OCI-LY7 (cell line): ENCODE results near the gene SMTNL2. TPM values are rescaled to one million over a fixed set of nuclear protein-coding genes. Genes with fewer than 3 reads are reported as not detected.

Source experiments
- BruUV-seq: library from RNA; stranded (reverse); fragments of 400-500 nt; replicated peaks from 2 replicates; lab custom pipeline; 2021; lab: Mats Ljungman, UMichigan
- CTCF ChIA-PET: fragments of 300-600 bp; sonication (Branson Sonifier 250); formaldehyde crosslinking; loops from one replicate; lab custom pipeline; 2022; ENCODE audit warnings: antibody characterized with exemption; ENCODE audit not compliant: unreplicated experiment; lab: Charles Lee
- POLR2A ChIA-PET: fragments of 300-600 bp; sonication (Branson Sonifier 250); formaldehyde crosslinking; loops from one replicate; lab custom pipeline; 2022; ENCODE audit warnings: antibody characterized with exemption; lab: Charles Lee
- DNase-seq: peaks from one replicate; pipeline ENCODE4 v3.0.0-alpha.2; 2015; ENCODE audit warnings: low spot score
- H2AFZ ChIP-seq: fragments of 200-600 bp; sonication (generic), shearing (Covaris generic); 2 replicates; pipeline ENCODE4 v1.6.1; 2014; ENCODE audit warnings: mild to moderate bottlenecking, antibody characterized with exemption, low read length, moderate library complexity
- H3K27ac ChIP-seq: fragments of 200-600 bp; sonication (generic); 2 replicates; pipeline ENCODE4 v1.5.1; 2014; ENCODE audit warnings: mixed run types, low read depth, mild to moderate bottlenecking, moderate library complexity, low read length, inconsistent platforms; ENCODE audit not compliant: poor library complexity, severe bottlenecking
- H3K36me3 ChIP-seq: fragments of 200-600 bp; sonication (generic); 2 replicates; pipeline ENCODE4 v1.6.1; 2014; ENCODE audit warnings: mild to moderate bottlenecking, antibody characterized with exemption, low read length, moderate library complexity, mixed read lengths; ENCODE audit not compliant: insufficient read depth
- H3K4me1 ChIP-seq: fragments of 200-600 bp; sonication (generic); 2 replicates; pipeline ENCODE4 v1.5.1; 2014; ENCODE audit warnings: mild to moderate bottlenecking, low read length; ENCODE audit not compliant: insufficient read depth, poor library complexity, severe bottlenecking
- H3K4me2 ChIP-seq: fragments of 200-600 bp; sonication (generic); 2 replicates; pipeline ENCODE4 v1.6.1; 2014; ENCODE audit warnings: mild to moderate bottlenecking, low read length
- H3K4me3 ChIP-seq: fragments of 200-600 bp; sonication (generic); 2 replicates; pipeline ENCODE4 v1.5.1; 2014; ENCODE audit warnings: mild to moderate bottlenecking, low read depth, low read length; ENCODE audit not compliant: poor library complexity, severe bottlenecking
- H3K79me2 ChIP-seq: fragments of 200-600 bp; sonication (generic); 2 replicates; pipeline ENCODE4 v1.6.1; 2016; ENCODE audit warnings: low read depth, mild to moderate bottlenecking, low read length, moderate library complexity, mixed read lengths; ENCODE audit not compliant: insufficient read depth
- H3K9me2 ChIP-seq: fragments of 200-600 bp; sonication (generic); 2 replicates; pipeline ENCODE4 v1.6.1; 2016; ENCODE audit warnings: mild to moderate bottlenecking, low read length, mixed read lengths; ENCODE audit not compliant: insufficient read depth
- H3K9me3 ChIP-seq: fragments of 200-600 bp; sonication (generic); 2 replicates; pipeline ENCODE4 v1.6.1; 2014; ENCODE audit warnings: mild to moderate bottlenecking, mixed run types, low read length, mixed read lengths
- H4K20me1 ChIP-seq: fragments of 200-600 bp; sonication (generic); 2 replicates; pipeline ENCODE4 v1.6.1; 2014; ENCODE audit warnings: mild to moderate bottlenecking, antibody characterized with exemption, low read length, moderate library complexity, mixed read lengths; ENCODE audit not compliant: insufficient read depth
- CTCF ChIP-seq: fragments of 200-600 bp; sonication (generic); conservative IDR thresholded peaks from 2 replicates; pipeline ENCODE4 v1.5.1; 2014; ENCODE audit warnings: mild to moderate bottlenecking, antibody characterized with exemption, low read length, moderate library complexity, mixed read lengths
- EZH2phosphoT487 ChIP-seq: fragments of 200-600 bp; sonication (generic); IDR thresholded peaks from 2 replicates; pipeline ENCODE4 v1.6.1; 2018; ENCODE audit warnings: low read depth, borderline replicate concordance, mild to moderate bottlenecking, mixed run types, antibody characterized with exemption, low read length, moderate library complexity, mixed read lengths
- intact Hi-C: fragments of 100-400 bp; cut with micrococcal nuclease; formaldehyde crosslinking; loops from one replicate; pipeline ENCODE4 v1.10.0; 2022; ENCODE audit not compliant: unreplicated experiment
- small RNA-seq: library from RNA; depleted of rRNA; stranded (forward); fragments of <200 nt; gene quantifications from one replicate; pipeline ENCODE3, GENCODE V24; 2014
- total RNA-seq, 2 experiments: library from RNA; depleted of rRNA in 1 of 2; stranded (reverse); fragments of >200 nt in 1 of 2; shearing (Covaris generic) in 1 of 2; gene quantifications; 2 replicates each; pipeline ENCODE4 v1.2.3, GENCODE V29; 2014 to 2022

Gene SMTNL2
- total RNA-seq, 2 experiments from 2014 or later, result not detected

GRCh38 chr17:4657678-4658077 is 73.3 kb downstream of the SMTNL2 start:
- Histone ChIP-seq H3K4me1 (no peaks in the 10 kb centered on the region), H3K4me2 (no peak overlapping the region), H3K9me2 (no peaks in the 10 kb centered on the region), H2AFZ (no peak overlapping the region), H4K20me1 (no peaks in the 10 kb centered on the region), H3K27ac (no peak overlapping the region), H3K4me3 (no peak overlapping the region), H3K9me3 (no peaks in the 10 kb centered on the region), H3K79me2 (no peaks in the 10 kb centered on the region), H3K36me3 (no peaks in the 10 kb centered on the region)
- intact Hi-C loops, result no loop called here
- DNase-seq, result no peak
- no TSS peak for BruUV-seq
- ChIA-PET POLR2A (no interaction called here), CTCF (no interaction called here)
- no peak for TF ChIP-seq EZH2phosphoT487
- no peak for TF ChIP-seq CTCF

Small RNAs within 50 kb of the gene (small RNA-seq; reads per million reads assigned to genes)
- gene RNU6-955P, result not detected

Other genes starting within 250 kb of the SMTNL2 start
- 115 and 124 TPM in 2 replicates for gene UBE2G1, start 217.9 kb upstream of the SMTNL2 start, total RNA-seq (2014; rRNA removed; shearing (Covaris generic))
- 216 and 222 TPM in 2 replicates for gene UBE2G1, start 217.9 kb upstream of the SMTNL2 start, total RNA-seq (2022)
- gene SPNS3, start 150.6 kb upstream of the SMTNL2 start, total RNA-seq (2014; rRNA removed; shearing (Covaris generic)), result 43.8 and 51.2 TPM in 2 replicates
- 52.3 and 54.6 TPM in 2 replicates for gene SPNS3, start 150.6 kb upstream of the SMTNL2 start, total RNA-seq (2022)
- gene SPNS2, start 85.6 kb upstream of the SMTNL2 start, total RNA-seq (2014; rRNA removed; shearing (Covaris generic)), result 1.1 and 5.4 TPM in 2 replicates
- 1.6 TPM in 2 replicates for gene SPNS2, start 85.6 kb upstream of the SMTNL2 start, total RNA-seq (2022)
- 137 and 142 TPM in 2 replicates for gene MYBBP1A, start 29.1 kb upstream of the SMTNL2 start, total RNA-seq (2014; rRNA removed; shearing (Covaris generic))
- gene MYBBP1A, start 29.1 kb upstream of the SMTNL2 start, total RNA-seq (2022), result 106 and 131 TPM in 2 replicates
- not detected in 2 replicates for gene GGT6, start 24.0 kb upstream of the SMTNL2 start, total RNA-seq (2014; rRNA removed; shearing (Covaris generic))
- not detected in 2 replicates for gene GGT6, start 24.0 kb upstream of the SMTNL2 start, total RNA-seq (2022)
- not detected in 2 replicates for gene ALOX15, start 57.1 kb downstream of the SMTNL2 start, total RNA-seq (2014; rRNA removed; shearing (Covaris generic))
- gene ALOX15, start 57.1 kb downstream of the SMTNL2 start, total RNA-seq (2022), result 1.8 TPM in 2 replicates
- gene PELP1, start 119.6 kb downstream of the SMTNL2 start, total RNA-seq (2014; rRNA removed; shearing (Covaris generic)), result 28.2 and 36.8 TPM in 2 replicates
- gene PELP1, start 119.6 kb downstream of the SMTNL2 start, total RNA-seq (2022), result 104 and 113 TPM in 2 replicates
- 49.8 and 56.7 TPM in 2 replicates for gene ARRB2, start 126.1 kb downstream of the SMTNL2 start, total RNA-seq (2014; rRNA removed; shearing (Covaris generic))
- gene ARRB2, start 126.1 kb downstream of the SMTNL2 start, total RNA-seq (2022), result 84.9 and 96.1 TPM in 2 replicates
- 35.3 and 35.9 TPM in 2 replicates for gene MED11, start 146.9 kb downstream of the SMTNL2 start, total RNA-seq (2014; rRNA removed; shearing (Covaris generic))
- gene MED11, start 146.9 kb downstream of the SMTNL2 start, total RNA-seq (2022), result 19.0 and 19.2 TPM in 2 replicates
- gene ZMYND15, start 155.3 kb downstream of the SMTNL2 start, total RNA-seq (2014; rRNA removed; shearing (Covaris generic)), result not detected in 2 replicates
- gene ZMYND15, start 155.3 kb downstream of the SMTNL2 start, total RNA-seq (2022), result not detected in 2 replicates
- not detected in 2 replicates for gene CXCL16, start 155.4 kb downstream of the SMTNL2 start, total RNA-seq (2014; rRNA removed; shearing (Covaris generic))
- not detected in 2 replicates for gene CXCL16, start 155.4 kb downstream of the SMTNL2 start, total RNA-seq (2022)
- gene TM4SF5, start 187.4 kb downstream of the SMTNL2 start, total RNA-seq (2014; rRNA removed; shearing (Covaris generic)), result not detected in 2 replicates
- not detected in 2 replicates for gene TM4SF5, start 187.4 kb downstream of the SMTNL2 start, total RNA-seq (2022)
- gene VMO1, start 201.8 kb downstream of the SMTNL2 start, total RNA-seq (2014; rRNA removed; shearing (Covaris generic)), result not detected in 2 replicates
- 0.55 TPM in 1 of 2 replicates, not detected in the other for gene VMO1, start 201.8 kb downstream of the SMTNL2 start, total RNA-seq (2022)
- not detected in 2 replicates for gene GLTPD2, start 204.4 kb downstream of the SMTNL2 start, total RNA-seq (2014; rRNA removed; shearing (Covaris generic))
- not detected in 2 replicates for gene GLTPD2, start 204.4 kb downstream of the SMTNL2 start, total RNA-seq (2022)
- 144 and 155 TPM in 2 replicates for gene PSMB6, start 211.6 kb downstream of the SMTNL2 start, total RNA-seq (2014; rRNA removed; shearing (Covaris generic))
- 111 and 137 TPM in 2 replicates for gene PSMB6, start 211.6 kb downstream of the SMTNL2 start, total RNA-seq (2022)
- gene PLD2, start 222.6 kb downstream of the SMTNL2 start, total RNA-seq (2014; rRNA removed; shearing (Covaris generic)), result 6.6 and 10.2 TPM in 2 replicates
- 13.5 and 18.7 TPM in 2 replicates for gene PLD2, start 222.6 kb downstream of the SMTNL2 start, total RNA-seq (2022)
- 38.3 and 40.6 TPM in 2 replicates for gene MINK1, start 248.8 kb downstream of the SMTNL2 start, total RNA-seq (2014; rRNA removed; shearing (Covaris generic))
- 61.0 and 62.5 TPM in 2 replicates for gene MINK1, start 248.8 kb downstream of the SMTNL2 start, total RNA-seq (2022)